Adrenal gland (tissue), 12 donors: ENCODE results near the gene CAMK2D. TPM values are rescaled to one million over a fixed set of nuclear protein-coding genes. Genes with fewer than 3 reads are reported as not detected.
"Not testable (repeated sequence)": the region's sequence is repeated elsewhere in the genome, so short reads cannot be mapped to it uniquely, and the experiment has no call there.

ENCODE experiments used
- DNase-seq, 7 donors: peaks; one replicate each; pipeline ENCODE4 v3.0.0-alpha.2; 2019 to 2020
- H3K27ac ChIP-seq, 5 donors: fragments of 200-600 bp; sonication (generic) in 4 of 5; 1 replicate in 3 of 5; 2 replicates in 2 of 5; pipeline versions ENCODE4 v1.5.1 to v1.8.0; 2016 to 2020; ENCODE audit warnings: mild to moderate bottlenecking in 1 of 5
- H3K27me3 ChIP-seq: fragments of 200-600 bp; 2 replicates; pipeline ENCODE4 v1.8.0; 2021
- H3K36me3 ChIP-seq, 2 donors: fragments of 200-600 bp; replicated peaks in 1 of 2; 1 replicate in 1 of 2; 2 replicates in 1 of 2; pipeline versions ENCODE4 v1.5.1 to v1.8.0; 2018 to 2022
- H3K4me1 ChIP-seq, 2 donors: fragments of 200-600 bp; replicated peaks in 1 of 2; 1 replicate in 1 of 2; 2 replicates in 1 of 2; pipeline versions ENCODE4 v1.5.1 to v1.8.0; 2018 to 2021
- H3K4me3 ChIP-seq, 4 donors: fragments of 200-600 bp; sonication (generic) in 3 of 4; one replicate each; pipeline ENCODE4 v1.5.1; 2016 to 2018
- H3K9me3 ChIP-seq, 3 donors: fragments of 200-600 bp; sonication (generic) in 1 of 3; replicated peaks in 1 of 3; 1 replicate in 2 of 3; 2 replicates in 1 of 3; pipeline versions ENCODE4 v1.5.1 to v1.8.0; 2016 to 2021
- CTCF ChIP-seq, 6 experiments: fragments of 450-650 bp in 4 of 6; fragments of 200-600 bp in 2 of 6; sonication (generic) in 1 of 6; IDR thresholded peaks; 1 replicate in 5 of 6; 2 replicates in 1 of 6; pipeline versions ENCODE4 v1.5.1 to v1.8.0; 2016 to 2021; ENCODE audit warnings: antibody characterized with exemption in 6 of 6, mild to moderate bottlenecking in 2 of 6, moderate library complexity in 1 of 6
- POLR2A ChIP-seq, 2 donors: fragments of 450-650 bp; IDR thresholded peaks; one replicate each; pipeline ENCODE4 v1.6.1; 2017; ENCODE audit warnings: antibody characterized with exemption in 2 of 2, mild to moderate bottlenecking in 2 of 2, moderate library complexity in 1 of 2
- WGBS, 4 donors: extraction: QIAGEN DNeasy Blood & Tissue Kit in 2 of 4; methylation state at CpG; one replicate each; pipeline versions ENCODE4 v1.1.5 to v1.1.7; 2013 to 2017; 5-methylcytosine and 5-hydroxymethylcytosine counted together
- intact Hi-C, 2 donors: fragments of 100-400 bp; cut with DNase I; formaldehyde crosslinking; loops; one replicate each; pipeline versions ENCODE4 v1.14.1 to v1.15.0; 2022 to 2023
- polyA plus RNA-seq, 3 donors: library from polyadenylated mRNA; stranded (reverse); fragments of 200-250 nt in 2 of 3; fragments of 350-450 nt in 1 of 3; fragmentation: Illumina TruSeq in 1 of 3; extraction: RNeasy Lipid Tissue Mini Kit (QIAGEN cat#74804) in 1 of 3; gene quantifications; one replicate each; pipeline ENCODE4 v1.2.3, GENCODE V29; 2013 to 2014
- total RNA-seq, 9 donors: library from RNA; depleted of rRNA in 4 of 9; stranded (reverse); fragments of >200 nt in 4 of 9; fragments of 120-200 nt in 1 of 9; fragmentation: NEBNext Ultra II Directional in 1 of 9; extraction: Animal tissue kit (Norgen Biotek cat#: 25700) in 1 of 9; gene quantifications; one replicate each; pipeline versions ENCODE4 v1.1.0 to v1.2.4, GENCODE V29; 2013 to 2023
- donor health status: healthy with polysubstance abuse.
- donor health status: Bipolar disorder and iron deficiency.
- donor health status: DM: yes; HTN: yes; CAD: no.
- donor health status: DM: no; HTN: no; CAD: no.
- donor health status: DM: no; HTN: no; CAD: no.
- donor health status: DM: yes; HTN: yes; CAD: no.

Gene CAMK2D
- total and polyA plus RNA-seq, 12 donors = 7.6 to 83.9 (median 33.6) TPM

DNA sequence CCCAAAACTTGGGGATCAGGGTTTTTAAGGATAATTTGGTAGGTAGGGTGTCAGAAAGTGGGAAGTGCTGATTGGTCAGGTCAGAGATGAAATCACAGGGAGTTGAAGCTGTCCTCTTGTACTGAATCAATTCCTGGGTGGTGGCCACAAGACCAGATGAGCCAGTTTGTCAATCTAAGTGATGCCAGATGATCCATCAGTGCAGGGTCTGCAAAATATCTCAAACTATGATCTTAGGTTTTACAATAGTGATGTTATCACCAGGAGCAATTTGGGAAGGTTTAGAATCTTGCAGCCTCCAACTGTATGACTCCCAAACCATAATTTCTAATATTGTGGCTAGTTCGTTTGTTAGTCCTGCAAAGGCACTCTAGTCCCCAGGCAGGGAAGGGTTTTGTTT lies 43.3 kb downstream of the CAMK2D start:
- no peak for DNase-seq

GRCh38 chr4:113711883-113712662 lies 49.5 kb downstream of the CAMK2D start:
- Histone ChIP-seq H3K9me3 (no peaks in the 10 kb centered on the region), H3K27me3 (no peaks in the 10 kb centered on the region), H3K27ac (no peak overlapping the region), H3K36me3 (no peaks in the 10 kb centered on the region), H3K4me1 (peaks cover 0 to 5% of the 10 kb centered on the region in 2 donors), H3K4me3 (no peak overlapping the region)
- WGBS, 4 donors = 86 to 100% (median 93%) methylated on average over 1 of the region's 1 CpG
- no peak for DNase-seq
- TF ChIP-seq POLR2A (IDR thresholded peaks at IDR 0.05) (no peak), CTCF (IDR thresholded peaks at IDR 0.05) (no peak)
- intact Hi-C loops = no loop called here

More for the DNA sequence above, 43.3 kb downstream of the CAMK2D start:
- Histone ChIP-seq H3K27me3 (no peaks in the 10 kb centered on the region), H3K4me1 (peaks cover 0 to 5% of the 10 kb centered on the region in 2 donors), H3K36me3 (no peaks in the 10 kb centered on the region), H3K27ac (no peak overlapping the region), H3K9me3 (no peaks in the 10 kb centered on the region), H3K4me3 (no peak overlapping the region)
- intact Hi-C loops = no loop called here
- TF ChIP-seq POLR2A (IDR thresholded peaks at IDR 0.05) (no peak), CTCF (IDR thresholded peaks at IDR 0.05) (no peak)
- 89 to 98% (median 93%) methylated on average over 1 of the region's 1 CpG for WGBS, 4 donors

- 8 to 20% (median 17%) methylated on average over 1 of the region's 1 CpG for WGBS, 4 donors
- intact Hi-C loops = no loop called here
- H3K27me3 ChIP-seq = no peaks in the 10 kb centered on the region
- no peaks in the 10 kb centered on the region for H3K4me1 ChIP-seq
- H3K9me3 ChIP-seq = peaks cover 0 to 5% (median 0%) of the 10 kb centered on the region in 3 donors
- no peak overlapping the region for H3K27ac ChIP-seq
- no peak overlapping the region for H3K4me3 ChIP-seq
- TF ChIP-seq POLR2A (IDR thresholded peaks at IDR 0.05) = no peak
- TF ChIP-seq CTCF (IDR thresholded peaks at IDR 0.05) = no peak
- H3K36me3 ChIP-seq = no peaks in the 10 kb centered on the region
- peak in 1 of 7 donors; percentile 4 for DNase-seq
These were observed 53.3 kb downstream of the CAMK2D start for GRCh38 chr4:113708250-113708649.

- Histone ChIP-seq H3K27me3 (no peaks in the 10 kb centered on the region), H3K4me3 (no peak overlapping the region), H3K4me1 (no peaks in the 10 kb centered on the region), H3K36me3 (no peaks in the 10 kb centered on the region), H3K9me3 (peaks cover 0 to 5% (median 0%) of the 10 kb centered on the region in 3 donors), H3K27ac (no peak overlapping the region)
- 80 to 91% (median 87%) methylated on average over 2 of the region's 2 CpGs for WGBS, 4 donors
- TF ChIP-seq CTCF (IDR thresholded peaks at IDR 0.05) (no peak), POLR2A (IDR thresholded peaks at IDR 0.05) (no peak)
- no peak for DNase-seq
- intact Hi-C loops = no loop called here
These were observed 54.5 kb downstream of the CAMK2D start for GRCh38 chr4:113707048-113707447.

DNA sequence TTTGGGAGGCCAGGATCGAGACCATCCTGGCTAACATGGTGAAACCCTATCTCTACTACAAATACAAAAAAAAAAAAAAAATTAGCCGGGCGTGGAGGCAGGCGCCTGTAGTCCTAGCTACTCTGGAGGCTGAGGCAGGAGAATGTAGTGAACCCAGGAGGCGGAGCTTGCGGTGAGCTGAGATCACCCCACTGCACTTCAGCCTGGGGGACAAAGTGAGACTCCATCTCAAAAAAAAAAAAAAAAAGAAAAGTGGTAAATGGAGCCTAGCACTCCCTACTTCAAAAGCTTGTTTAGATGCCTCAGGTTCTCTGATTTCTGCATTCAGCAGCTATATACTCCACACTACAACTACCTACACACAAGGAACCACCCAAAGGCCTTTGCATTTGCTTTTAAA lies 56.4 kb downstream of the CAMK2D start:
- DNase-seq, H3K36me3 ChIP-seq, H3K4me1 ChIP-seq, intact Hi-C loops, H3K27me3 ChIP-seq, H3K27ac ChIP-seq, H3K4me3 ChIP-seq, H3K9me3 ChIP-seq: not testable (repeated sequence)
- 96 to 100% (median 98%) methylated on average over 6 of the region's 6 CpGs for WGBS, 4 donors

DNA sequence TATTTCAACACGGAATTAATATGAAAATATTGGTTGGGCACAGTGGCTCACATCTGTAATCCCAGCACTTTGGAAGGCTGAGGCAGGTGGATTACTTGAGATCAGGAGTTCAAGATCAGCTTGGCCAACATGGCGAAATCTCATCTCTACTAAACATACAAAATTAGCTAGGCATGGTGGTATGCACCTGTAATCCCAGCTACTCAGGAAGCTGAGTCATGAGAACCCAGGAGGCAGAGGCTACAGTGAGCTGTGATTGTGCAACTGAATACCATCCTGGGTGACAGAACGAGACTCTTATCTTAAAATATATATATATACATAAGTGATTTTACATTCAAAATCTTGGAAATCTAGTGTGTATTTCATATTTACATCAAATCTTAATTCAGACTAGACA lies 58.9 kb downstream of the CAMK2D start:
- H3K36me3 ChIP-seq, H3K4me3 ChIP-seq, H3K4me1 ChIP-seq, DNase-seq, H3K27ac ChIP-seq, intact Hi-C loops, H3K27me3 ChIP-seq: not testable (repeated sequence)
- H3K9me3 ChIP-seq = peaks cover 0 to 11% (median 0%) of the 10 kb centered on the region in 3 donors
- WGBS, 4 donors = 83 to 94% (median 89%) methylated on average over 3 of the region's 3 CpGs
